Right hindlimb (tissue), 1 donor: ENCODE data around the gene CXCL12.

ENCODE experiments used
- DNase-seq: peaks from one replicate; pipeline ENCODE4 v3.0.0-alpha.2; 2018

The CXCL12 gene

DNA sequence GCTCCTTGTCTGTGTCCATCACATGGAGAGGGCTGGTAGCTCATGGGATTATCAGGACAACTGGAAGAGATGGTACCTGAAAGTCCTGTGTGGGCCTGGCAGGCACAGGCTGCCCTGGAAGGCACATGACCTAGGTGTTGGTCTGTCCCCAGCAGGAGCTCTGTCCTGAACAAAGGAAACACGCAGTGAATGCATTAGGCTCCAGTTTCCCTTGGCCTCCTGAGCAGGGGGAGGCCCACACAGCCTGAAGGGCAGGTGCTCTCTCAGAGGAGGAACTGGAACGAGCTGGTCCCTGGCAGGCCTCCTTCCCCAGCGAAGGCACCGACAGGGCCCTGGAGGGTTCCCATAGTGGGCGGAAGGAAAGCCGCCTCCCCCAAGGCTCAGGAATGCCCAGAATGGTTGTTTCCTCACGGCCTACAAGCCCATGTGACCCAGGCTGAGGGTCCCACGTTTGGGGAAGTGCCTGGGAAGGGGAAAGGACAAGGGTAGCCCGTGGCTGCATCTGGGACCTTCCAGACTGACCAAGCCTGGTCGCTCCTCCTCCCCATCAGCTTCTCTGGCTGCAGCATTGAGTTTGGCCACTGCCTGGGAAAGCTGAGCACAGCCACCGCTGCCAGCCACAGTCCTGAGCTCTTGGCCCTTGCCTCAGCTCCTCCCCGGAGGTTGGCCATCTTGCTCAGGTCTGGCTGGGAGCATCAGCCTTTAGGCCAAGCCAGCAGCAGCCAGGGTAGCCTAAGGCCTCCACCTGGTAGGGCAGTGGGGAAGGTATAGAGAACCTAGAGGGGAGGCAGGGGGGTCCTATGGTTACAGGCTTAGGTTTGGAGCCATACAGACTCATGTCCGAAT is 21.8 kb downstream of the CXCL12 start:
- DNase-seq = no peak

- no peak for DNase-seq
Observed at GRCh38 chr10:44361109-44361508, 23.8 kb downstream of the CXCL12 start.

GRCh38 chr10:44358080-44358771 is 26.7 kb downstream of the CXCL12 start:
- DNase-seq = no peak

DNA sequence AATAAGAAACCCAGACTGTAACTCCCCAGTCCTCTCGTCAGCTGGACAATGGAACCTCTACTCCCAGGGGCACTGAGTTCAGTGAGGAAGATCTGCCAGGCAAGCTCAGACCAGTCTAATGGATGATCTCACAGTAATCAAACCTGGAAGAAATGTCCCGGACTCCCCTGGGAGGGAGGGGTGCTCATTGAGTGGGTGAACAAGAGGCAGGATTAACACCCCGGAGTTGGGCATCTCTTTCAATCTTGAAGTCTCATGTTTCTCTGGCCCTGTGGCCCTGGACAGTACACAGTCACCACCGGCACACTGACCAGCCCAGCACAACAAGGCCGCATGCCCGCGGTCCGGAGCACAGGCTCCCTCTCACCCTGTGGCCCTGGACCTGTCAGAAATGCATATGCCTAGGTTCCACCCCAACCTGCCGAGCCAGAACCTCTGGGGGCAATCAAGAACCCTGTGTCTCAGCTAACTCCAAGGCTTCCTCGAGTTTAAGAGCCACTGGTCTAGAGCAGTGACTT is 27.8 kb downstream of the CXCL12 start:
- no peak for DNase-seq

DNA sequence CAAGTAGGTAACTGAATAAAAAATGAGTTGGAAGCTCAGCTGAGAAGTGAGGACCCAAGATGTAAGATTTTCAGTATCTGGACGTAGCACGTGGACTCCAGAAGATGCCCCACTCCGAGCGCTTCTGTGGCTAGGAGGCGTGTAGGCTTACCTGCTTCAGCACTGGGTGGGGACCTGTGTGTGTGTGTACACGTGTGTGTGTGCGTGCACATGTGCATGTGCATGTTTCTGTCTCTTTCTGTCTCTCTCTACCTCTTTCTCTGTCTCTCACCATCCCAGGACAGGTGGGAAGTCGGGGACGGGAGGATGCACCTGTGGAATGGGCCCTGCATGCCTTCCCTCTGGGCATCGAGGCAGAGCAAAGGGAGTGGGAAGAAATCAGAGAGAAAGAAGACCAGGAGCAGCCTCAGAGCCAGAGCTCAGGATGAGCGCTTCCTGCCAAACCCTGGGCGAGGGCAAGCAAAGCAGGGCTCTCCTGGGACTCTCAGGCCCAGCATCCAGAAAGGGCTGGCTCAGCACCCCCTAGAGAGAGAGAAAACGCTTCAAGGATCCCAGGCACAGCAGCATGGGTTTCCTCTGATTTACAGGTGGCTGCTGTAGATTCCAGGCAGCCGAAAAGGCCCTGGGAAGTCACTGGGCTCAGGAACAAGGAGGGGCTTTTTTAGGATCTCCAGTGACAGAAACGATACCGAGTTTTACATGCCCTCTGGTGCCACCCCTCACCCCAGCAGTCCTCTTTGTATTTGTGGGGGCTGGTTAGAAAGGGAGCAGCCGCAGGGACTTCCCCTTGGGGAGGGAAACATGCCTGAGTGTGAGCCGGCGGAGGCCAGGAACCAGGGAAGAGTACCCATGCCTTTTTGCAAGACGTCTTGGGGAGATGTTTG is 28.5 kb downstream of the CXCL12 start:
- no peak for DNase-seq

DNA sequence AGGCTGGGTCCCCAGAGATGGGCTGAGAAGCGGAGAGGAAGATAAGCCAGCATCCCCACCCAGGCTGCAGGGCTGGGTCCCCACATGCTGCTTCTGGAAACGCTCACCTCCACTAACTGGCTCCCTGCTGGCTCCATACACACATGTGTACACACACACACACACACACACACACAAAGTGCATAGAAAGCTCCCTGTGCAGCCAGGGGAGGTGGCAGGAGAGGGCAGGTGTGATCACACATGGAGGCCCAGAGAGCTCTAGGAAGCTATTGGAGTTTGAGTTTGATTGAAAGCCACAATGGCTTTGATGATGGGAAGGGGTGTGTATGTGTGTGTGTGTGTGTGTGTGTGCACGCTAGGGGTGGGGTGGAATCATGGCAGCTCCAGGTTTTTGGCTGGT is 29.3 kb downstream of the CXCL12 start:
- DNase-seq = no peak

GRCh38 chr10:44354771-44355170 is 30.1 kb downstream of the CXCL12 start:
- DNase-seq = no peak

DNA sequence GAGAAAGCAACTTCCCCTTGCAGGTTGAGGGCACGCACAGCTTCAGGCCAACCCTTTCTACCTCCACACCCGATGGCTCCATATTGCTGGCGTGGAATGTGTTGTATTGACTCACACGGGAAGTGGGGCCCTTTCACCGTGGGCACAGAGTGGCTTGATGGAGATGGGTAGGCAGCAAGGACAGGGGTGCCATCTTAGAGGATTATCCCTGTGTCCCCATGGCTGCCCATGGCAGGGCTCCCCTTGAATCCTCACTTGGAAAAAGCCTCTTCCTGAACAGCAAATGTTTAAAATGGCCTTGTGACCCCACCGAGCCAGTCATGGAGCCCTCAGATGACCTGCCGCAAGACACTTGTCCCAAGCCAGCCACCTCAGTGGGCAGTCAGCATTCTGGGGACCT is 31.2 kb downstream of the CXCL12 start:
- no peak for DNase-seq

GRCh38 chr10:44353128-44353390 is 31.8 kb downstream of the CXCL12 start:
- no peak for DNase-seq

DNA sequence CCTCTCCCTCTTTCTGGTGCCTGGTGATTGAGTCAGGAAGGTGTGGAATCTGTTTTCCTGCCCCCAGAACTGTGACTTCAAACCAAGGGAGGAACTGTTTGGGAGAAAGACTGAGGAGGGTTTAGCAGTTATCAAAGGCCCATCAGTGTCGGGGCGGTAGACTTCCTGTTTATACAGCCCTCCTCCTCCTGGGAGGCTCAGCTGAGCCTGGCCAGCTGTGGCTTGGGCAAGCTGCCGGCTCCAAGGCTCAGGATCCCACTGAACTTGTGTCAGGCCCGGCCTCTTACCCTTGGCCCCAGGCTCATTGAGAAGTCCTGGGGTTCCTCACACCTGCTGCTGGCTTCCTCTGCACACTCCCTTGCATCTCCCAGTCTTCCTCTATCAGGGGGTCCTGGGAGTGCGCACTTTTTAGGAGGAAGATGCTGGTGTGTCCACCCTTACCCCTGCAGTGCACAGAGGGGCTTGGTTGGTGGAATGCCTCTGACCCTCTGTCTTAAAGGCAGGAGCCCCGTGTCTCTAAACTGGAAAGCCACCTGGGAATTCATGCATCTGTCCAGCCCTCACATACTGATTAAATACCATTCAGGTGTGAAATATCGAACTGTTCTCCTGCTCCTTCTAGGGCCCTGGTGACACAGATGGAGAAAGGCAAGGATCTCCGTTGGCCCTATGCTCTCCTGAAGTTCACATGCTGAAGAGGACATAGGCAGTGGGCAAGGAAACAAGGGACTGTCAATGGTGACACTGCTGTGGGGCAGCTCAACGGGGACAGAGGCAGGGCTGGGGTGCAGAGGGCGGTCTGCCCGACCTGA is 32.4 kb downstream of the CXCL12 start:
- DNase-seq = peak; percentile 69

DNA sequence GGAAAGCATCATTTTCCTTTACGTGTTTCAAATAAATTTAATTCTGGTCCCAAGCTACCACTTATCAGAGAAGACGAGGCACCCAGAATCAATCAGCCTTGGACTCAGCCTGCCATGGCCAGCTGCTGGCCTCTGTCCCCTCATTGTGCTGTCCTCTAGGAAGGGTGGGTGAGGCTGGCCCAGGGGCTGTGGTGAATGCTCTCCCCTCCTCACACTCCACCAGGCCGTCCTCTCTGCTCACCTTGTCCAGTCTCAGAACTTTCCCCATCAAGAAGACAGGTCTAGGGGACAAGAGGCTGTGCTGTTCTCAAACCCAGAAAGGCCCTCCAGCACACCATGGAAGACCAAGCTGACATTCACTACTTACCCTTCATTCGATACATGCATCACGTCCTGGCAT is 36.4 kb downstream of the CXCL12 start:
- DNase-seq = no peak

GRCh38 chr10:44347609-44348400 is 37.1 kb downstream of the CXCL12 start:
- no peak for DNase-seq

GRCh38 chr10:44344727-44345126 is 40.2 kb downstream of the CXCL12 start:
- DNase-seq = no peak

- DNase-seq = no peak
Observed at GRCh38 chr10:44343843-44344242, 41.1 kb downstream of the CXCL12 start.

- no peak for DNase-seq
Observed at GRCh38 chr10:44341886-44342285, 43.0 kb downstream of the CXCL12 start.

DNA sequence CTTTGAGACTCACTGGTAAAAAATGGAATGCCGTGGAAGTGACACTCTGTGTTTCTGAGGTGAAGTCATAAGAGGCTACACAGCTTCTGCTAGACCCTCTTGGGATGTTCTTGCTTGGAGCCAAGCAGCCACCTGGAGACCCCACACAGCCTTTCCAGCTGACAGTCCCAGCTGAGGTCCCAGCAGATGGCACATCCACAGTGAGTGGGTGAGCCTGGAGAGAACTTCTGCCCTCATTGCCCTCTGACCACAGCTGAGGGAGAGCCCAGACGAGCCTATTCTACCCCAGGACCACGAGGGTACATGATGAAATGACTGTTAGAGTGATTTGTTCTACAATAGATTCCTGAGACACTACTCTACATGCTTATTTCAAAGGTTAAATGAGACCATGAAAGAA is 44.3 kb downstream of the CXCL12 start:
- no peak for DNase-seq

DNA sequence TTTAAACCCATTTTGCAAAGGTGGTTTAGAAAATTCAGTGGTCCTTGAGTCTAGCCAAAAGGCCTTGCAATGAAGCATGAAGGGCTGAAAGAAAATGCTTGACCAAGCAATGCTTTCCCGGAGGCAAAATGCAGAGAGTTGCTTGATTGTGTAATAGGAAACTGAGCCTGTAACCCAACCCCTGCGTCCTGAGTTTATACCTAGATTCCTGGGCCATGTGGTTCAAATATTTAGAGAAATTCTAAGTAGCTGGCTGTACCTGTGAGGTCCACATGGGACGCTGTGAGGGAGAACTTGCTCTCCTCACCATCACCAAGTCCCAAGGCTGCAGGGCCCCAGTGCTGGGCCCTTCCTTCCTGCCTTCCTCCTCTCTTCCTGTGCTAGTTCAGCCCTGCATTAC is 45.7 kb downstream of the CXCL12 start:
- DNase-seq = no peak

DNA sequence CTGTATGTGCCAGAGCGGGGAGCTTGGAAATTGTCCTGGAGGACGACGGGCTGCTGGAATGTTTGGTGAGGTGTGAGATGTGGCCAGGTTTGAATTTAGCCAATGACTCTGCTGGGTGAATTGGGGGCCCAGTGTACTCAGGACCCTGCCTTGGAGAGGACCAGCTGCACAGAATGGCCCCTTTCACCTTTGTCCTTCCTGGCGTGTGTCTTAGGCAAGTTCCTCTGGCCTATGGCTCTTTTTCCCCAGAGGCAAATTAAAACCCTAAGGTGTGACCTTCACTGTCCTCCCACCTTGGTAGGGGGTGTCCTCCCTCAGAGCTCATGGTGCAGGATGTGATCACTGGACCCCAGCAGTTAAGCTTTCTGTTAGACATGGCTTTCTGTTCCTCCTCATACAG is 47.8 kb downstream of the CXCL12 start:
- no peak for DNase-seq

- DNase-seq = no peak
Observed at GRCh38 chr10:44335330-44336021, 49.4 kb downstream of the CXCL12 start.

DNA sequence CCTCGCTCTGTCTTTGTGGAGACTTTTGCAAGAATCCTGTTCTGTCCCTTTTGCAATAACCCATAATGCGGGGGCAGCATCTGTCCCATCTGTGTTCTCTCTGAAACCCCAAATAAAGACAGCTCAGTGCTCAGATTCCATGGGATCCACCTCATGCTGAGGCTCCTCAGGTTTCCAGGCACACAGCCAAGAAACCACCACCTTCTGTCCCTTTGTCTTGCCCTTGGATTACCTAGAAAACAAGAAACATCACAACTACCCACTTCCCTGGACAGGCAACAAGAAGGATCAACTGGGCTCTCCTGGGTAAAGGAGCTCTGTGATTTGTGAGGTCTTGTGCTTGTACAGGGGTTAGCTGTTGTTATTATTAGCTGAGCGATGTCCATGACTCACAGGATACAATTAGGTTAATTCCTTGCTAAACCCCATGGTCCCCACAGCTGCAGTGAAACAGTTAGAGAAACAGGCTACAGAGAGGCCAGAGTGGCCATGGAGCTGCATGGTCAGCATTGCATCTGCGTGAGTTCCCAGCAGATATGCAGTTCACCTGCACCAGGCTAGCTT is 50.2 kb downstream of the CXCL12 start:
- peak; percentile 43 for DNase-seq

DNA sequence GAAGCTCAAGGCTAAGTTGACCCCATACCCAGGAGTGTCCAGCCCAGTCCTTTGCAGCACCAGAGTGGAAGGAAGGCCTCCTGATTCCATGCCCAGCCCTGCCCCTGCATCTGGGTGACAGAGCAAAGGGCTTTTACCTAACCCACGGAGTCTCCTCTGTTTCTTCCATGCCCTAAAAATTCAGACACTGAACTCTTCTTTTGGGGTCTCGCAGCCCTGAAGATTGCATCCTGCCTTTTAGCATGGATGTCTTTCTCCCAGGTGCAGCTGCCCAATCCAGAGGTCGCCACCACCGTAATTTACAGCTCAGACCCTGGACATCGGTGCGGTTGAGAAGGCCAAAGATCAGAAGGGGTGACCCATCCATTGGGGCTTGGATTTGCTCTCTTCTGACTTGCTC is 50.8 kb downstream of the CXCL12 start:
- no peak for DNase-seq
